Measurements from ENCODE around the gene MYH11. TPM values are rescaled to one million over a fixed set of nuclear protein-coding genes. Genes with fewer than 3 reads are reported as not detected.
A peak's percentile ranks its signal among the peaks of the same experiment; 100 is the strongest.
"Not testable (repeated sequence)": the region's sequence is repeated elsewhere in the genome, so short reads cannot be mapped to it uniquely, and the experiment has no call there.

Gene MYH11
- total and polyA plus RNA-seq, 4 experiments from 2014 or later = 0.26 to 1.9 TPM; not detected in 2

GRCh38 chr16:15735610-15736009 is 121.2 kb downstream of the MYH11 start:
- intact Hi-C loops (cut with micrococcal nuclease) = no loop called here
- ChIA-PET POLR2A (ENCODE audit: partially characterized antibody) (no interaction called here), CTCF (ENCODE audit: partially characterized antibody) (no interaction called here)
- no peak for DNase-seq
- H3K4me1 ChIP-seq (ENCODE audit: insufficient read depth, low read length) = no peaks in the 10 kb centered on the region
- peaks cover 0 to 5% (median 1%) of the 10 kb centered on the region in 4 donors for H3K4me1 Mint-ChIP-seq
- H3K9me3 Mint-ChIP-seq = peaks cover 0 to under 1% (median 0%) of the 10 kb centered on the region in 8 donors
- no peak overlapping the region for H3K27ac ChIP-seq (ENCODE audit: low read depth, low read length)
- H3K27ac Mint-ChIP-seq = peak overlapping the region in 2 of 7 donors; percentile 55 to 63
- no peaks in the 10 kb centered on the region for H3K27me3 ChIP-seq (ENCODE audit: insufficient read depth, low read length)
- peaks cover 29 to 48% of the 10 kb centered on the region in 2 donors for H3K36me3 Mint-ChIP-seq
- H3K36me3 ChIP-seq (ENCODE audit: insufficient read depth, low read length) = no peaks in the 10 kb centered on the region
- no peaks in the 10 kb centered on the region for H3K9me3 ChIP-seq (ENCODE audit: control insufficient read depth in 1 of 2, low read length in 2 of 2)
- H3K4me3 Mint-ChIP-seq = no peak overlapping the region
- no peaks in the 10 kb centered on the region for H3K27me3 Mint-ChIP-seq
- no peak overlapping the region for H3K4me3 ChIP-seq (ENCODE audit: low read length in 2 of 2)

DNA sequence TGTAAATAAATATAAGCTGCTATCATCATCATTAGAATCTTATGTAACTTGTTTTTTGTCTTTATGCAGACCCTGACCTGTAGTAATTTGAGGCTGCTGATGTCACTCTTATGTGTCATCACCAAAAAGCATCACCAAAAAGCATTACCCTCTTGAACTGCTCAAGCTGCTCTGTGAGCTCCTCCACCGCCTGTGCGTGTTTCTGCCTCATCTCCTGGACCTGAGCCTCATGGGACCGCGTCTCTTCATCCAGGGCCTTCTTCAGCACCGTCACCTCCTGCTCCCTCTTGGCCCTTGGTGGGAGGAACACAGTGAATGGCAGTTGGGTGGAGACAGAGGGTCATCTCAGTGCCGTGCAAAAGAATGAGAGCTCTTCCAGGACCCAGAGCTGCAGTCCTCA is 124.4 kb downstream of the MYH11 start:
- Histone ChIP-seq H3K9me3 (ENCODE audit: control insufficient read depth in 1 of 2, low read length in 2 of 2) (no peaks in the 10 kb centered on the region), H3K36me3 (ENCODE audit: insufficient read depth, low read length) (no peaks in the 10 kb centered on the region), H3K27me3 (ENCODE audit: insufficient read depth, low read length) (no peaks in the 10 kb centered on the region), H3K4me3 (ENCODE audit: low read length in 2 of 2) (no peak overlapping the region), H3K27ac (ENCODE audit: low read depth, low read length) (no peak overlapping the region), H3K4me1 (ENCODE audit: insufficient read depth, low read length) (no peaks in the 10 kb centered on the region)
- intact Hi-C loops (cut with micrococcal nuclease) = no loop called here
- Mint-ChIP-seq H3K27me3 (no peaks in the 10 kb centered on the region), H3K27ac (peak overlapping the region in 2 of 7 donors; percentile 32 to 35), H3K4me3 (no peak overlapping the region), H3K36me3 (peaks cover 19 to 32% of the 10 kb centered on the region in 2 donors), H3K4me1 (peaks cover 0 to 5% (median 1%) of the 10 kb centered on the region in 4 donors), H3K9me3 (no peaks in the 10 kb centered on the region)
- POLR2A ChIA-PET (ENCODE audit: partially characterized antibody) = no interaction called here
- DNase-seq = no peak
- CTCF ChIA-PET (ENCODE audit: partially characterized antibody) = interaction anchor here (1.4 kb wide), 1 partner anchor 23 kb away, joined by 5 read pairs; no protein-coding TSS in a partner anchor

DNA sequence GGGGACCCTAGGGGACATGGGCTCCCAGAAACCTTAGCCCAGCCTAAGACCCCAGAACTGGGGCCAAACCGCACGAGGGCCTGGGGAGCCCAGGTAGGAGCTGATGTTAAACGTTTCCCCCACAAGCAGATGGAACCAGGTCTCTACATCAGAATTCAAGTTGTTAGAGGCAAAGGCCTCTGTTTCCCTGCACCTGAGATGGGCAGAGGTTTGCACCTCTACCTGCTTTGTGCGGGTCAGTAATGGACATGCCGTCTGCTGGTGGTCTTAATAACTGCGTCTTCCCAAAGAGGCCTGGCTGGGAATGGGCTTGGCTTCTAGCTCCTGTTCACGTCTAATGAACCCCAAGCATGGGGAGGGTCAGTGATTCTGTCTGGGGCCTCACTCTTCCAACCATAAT is 127.7 kb downstream of the MYH11 start:
- H3K27ac ChIP-seq (ENCODE audit: low read depth, low read length) = no peak overlapping the region
- H3K4me3 ChIP-seq (ENCODE audit: low read length in 2 of 2) = no peak overlapping the region
- ChIA-PET POLR2A (ENCODE audit: partially characterized antibody) (no interaction called here), CTCF (ENCODE audit: partially characterized antibody) (no interaction called here)
- Mint-ChIP-seq H3K4me3 (no peak overlapping the region), H3K4me1 (peaks cover 0 to 3% (median 0%) of the 10 kb centered on the region in 4 donors), H3K27ac (peak overlapping the region in 2 of 7 donors; percentile 35 to 66), H3K36me3 (peaks cover 28 to 34% of the 10 kb centered on the region in 2 donors), H3K9me3 (no peaks in the 10 kb centered on the region), H3K27me3 (no peaks in the 10 kb centered on the region)
- no peaks in the 10 kb centered on the region for H3K27me3 ChIP-seq (ENCODE audit: insufficient read depth, low read length)
- no peaks in the 10 kb centered on the region for H3K9me3 ChIP-seq (ENCODE audit: control insufficient read depth in 1 of 2, low read length in 2 of 2)
- no peaks in the 10 kb centered on the region for H3K4me1 ChIP-seq (ENCODE audit: insufficient read depth, low read length)
- DNase-seq = no peak
- peaks cover 21% of the 10 kb centered on the region for H3K36me3 ChIP-seq (ENCODE audit: insufficient read depth, low read length)
- intact Hi-C loops (cut with micrococcal nuclease) = no loop called here

DNA sequence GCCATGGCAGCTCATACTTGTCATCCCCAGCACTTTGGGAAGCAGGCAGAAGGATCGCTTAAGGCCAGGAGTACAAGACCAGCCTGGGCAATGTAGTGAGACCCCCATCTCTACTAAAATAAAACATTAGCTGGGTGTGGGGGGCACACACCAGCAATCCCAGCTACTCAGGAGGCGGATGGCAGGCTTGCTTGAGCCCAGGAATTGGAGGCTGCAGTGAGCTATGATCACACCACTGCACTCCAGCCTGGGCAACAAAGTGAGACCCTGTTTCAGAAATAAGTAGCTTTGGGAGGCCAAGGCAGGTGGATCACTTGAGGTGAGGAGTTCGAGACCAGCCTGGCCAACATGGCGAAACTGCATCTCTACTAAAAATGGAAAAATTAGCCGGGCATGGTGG is 129.1 kb downstream of the MYH11 start:
- H3K4me3 ChIP-seq (ENCODE audit: low read length in 2 of 2); intact Hi-C loops (cut with micrococcal nuclease); H3K27ac Mint-ChIP-seq; H3K27me3 Mint-ChIP-seq; H3K27me3 ChIP-seq (ENCODE audit: insufficient read depth, low read length); H3K4me1 ChIP-seq (ENCODE audit: insufficient read depth, low read length); H3K4me1 Mint-ChIP-seq; H3K4me3 Mint-ChIP-seq; H3K9me3 Mint-ChIP-seq; DNase-seq; H3K27ac ChIP-seq (ENCODE audit: low read depth, low read length); H3K9me3 ChIP-seq (ENCODE audit: control insufficient read depth in 1 of 2, low read length in 2 of 2); POLR2A ChIA-PET (ENCODE audit: partially characterized antibody): not testable (repeated sequence)
- CTCF ChIA-PET (ENCODE audit: partially characterized antibody) = interaction anchor here (1.2 kb wide), 1 partner anchor 84 kb away, joined by 3 read pairs; no protein-coding TSS in a partner anchor
- peaks cover 29 to 34% of the 10 kb centered on the region in 2 donors for H3K36me3 Mint-ChIP-seq
- peaks cover 24% of the 10 kb centered on the region for H3K36me3 ChIP-seq (ENCODE audit: insufficient read depth, low read length)

DNA sequence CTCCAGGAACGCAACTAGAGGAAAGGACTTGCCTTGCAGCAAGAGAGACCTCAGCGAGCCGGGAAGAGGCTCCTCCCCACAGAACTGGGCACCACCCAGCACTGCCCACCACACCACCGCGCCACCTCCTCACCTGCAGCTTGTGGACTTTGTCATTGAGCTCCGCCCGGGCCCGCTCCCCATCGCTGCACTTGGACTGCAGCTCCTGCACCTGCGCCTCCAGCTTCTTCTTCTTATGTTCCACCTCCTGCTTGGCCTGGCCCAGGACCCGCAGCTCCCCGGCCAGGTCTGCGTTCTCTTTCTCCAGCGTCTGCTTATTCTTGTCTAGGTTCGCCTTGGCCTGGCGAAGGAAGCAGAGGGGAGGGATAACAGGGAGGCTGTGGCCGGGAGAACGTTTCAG is 130.1 kb downstream of the MYH11 start:
- Mint-ChIP-seq H3K9me3 (no peaks in the 10 kb centered on the region), H3K27ac (peak overlapping the region in 3 of 7 donors; percentile 42 to 91 (median 82)), H3K4me1 (peaks cover 0 to 3% (median 0%) of the 10 kb centered on the region in 4 donors), H3K27me3 (no peaks in the 10 kb centered on the region), H3K36me3 (peaks cover 29 to 38% of the 10 kb centered on the region in 2 donors), H3K4me3 (no peak overlapping the region)
- Histone ChIP-seq H3K9me3 (ENCODE audit: control insufficient read depth in 1 of 2, low read length in 2 of 2) (no peaks in the 10 kb centered on the region), H3K4me1 (ENCODE audit: insufficient read depth, low read length) (no peaks in the 10 kb centered on the region), H3K36me3 (ENCODE audit: insufficient read depth, low read length) (peaks cover 27% of the 10 kb centered on the region), H3K27ac (ENCODE audit: low read depth, low read length) (no peak overlapping the region), H3K27me3 (ENCODE audit: insufficient read depth, low read length) (no peaks in the 10 kb centered on the region), H3K4me3 (ENCODE audit: low read length in 2 of 2) (no peak overlapping the region)
- ChIA-PET CTCF (ENCODE audit: partially characterized antibody) (interaction anchor here (1.2 kb wide), 1 partner anchor 83 kb away, joined by 3 read pairs; no protein-coding TSS in a partner anchor), POLR2A (ENCODE audit: partially characterized antibody) (no interaction called here)
- DNase-seq = no peak
- intact Hi-C loops (cut with micrococcal nuclease) = no loop called here

DNA sequence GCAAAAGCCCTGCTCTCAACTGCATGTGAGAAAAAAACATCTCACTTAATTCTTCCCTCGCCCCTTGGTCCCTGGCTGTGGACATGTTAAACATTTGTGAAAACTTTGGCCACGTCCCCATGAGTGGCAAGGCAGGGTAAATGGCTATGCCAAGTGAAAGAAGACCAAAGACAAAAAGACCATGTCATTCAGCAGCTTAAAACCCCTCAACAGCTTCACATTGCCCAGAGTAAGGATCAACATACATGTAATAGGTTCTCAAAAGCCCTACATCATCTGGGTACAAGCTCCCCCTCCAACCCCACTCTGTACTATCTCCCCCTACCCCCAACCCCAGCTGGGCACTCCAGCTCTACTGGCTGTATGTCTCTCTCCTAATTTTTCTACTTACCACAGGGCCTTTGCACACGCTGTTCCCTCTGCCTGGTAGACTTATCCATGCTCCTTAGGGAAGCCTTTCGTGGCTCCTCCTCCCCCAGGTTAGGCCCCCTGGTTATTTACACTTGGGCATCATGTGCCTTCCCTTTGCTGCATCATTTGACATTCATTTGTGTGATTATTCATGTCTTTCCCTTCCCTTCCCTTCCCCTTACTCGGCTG is 131.1 kb downstream of the MYH11 start:
- peaks cover 27% of the 10 kb centered on the region for H3K36me3 ChIP-seq (ENCODE audit: insufficient read depth, low read length)
- no peaks in the 10 kb centered on the region for H3K9me3 ChIP-seq (ENCODE audit: control insufficient read depth in 1 of 2, low read length in 2 of 2)
- H3K4me3 ChIP-seq (ENCODE audit: low read length in 2 of 2) = no peak overlapping the region
- H3K27me3 Mint-ChIP-seq = no peaks in the 10 kb centered on the region
- H3K36me3 Mint-ChIP-seq = peaks cover 32 to 48% of the 10 kb centered on the region in 2 donors
- no peak overlapping the region for H3K27ac ChIP-seq (ENCODE audit: low read depth, low read length)
- ChIA-PET CTCF (ENCODE audit: partially characterized antibody) (no interaction called here), POLR2A (ENCODE audit: partially characterized antibody) (interaction anchor here (0.6 kb wide), 1 partner anchor 1732 kb away, joined by 3 read pairs; no protein-coding TSS in a partner anchor)
- no peaks in the 10 kb centered on the region for H3K4me1 ChIP-seq (ENCODE audit: insufficient read depth, low read length)
- H3K4me3 Mint-ChIP-seq = no peak overlapping the region
- intact Hi-C loops (cut with micrococcal nuclease) = no loop called here
- no peak for DNase-seq
- H3K4me1 Mint-ChIP-seq = peaks cover 0 to 2% (median 0%) of the 10 kb centered on the region in 4 donors
- peak overlapping the region in 3 of 7 donors; percentile 26 to 86 (median 57) for H3K27ac Mint-ChIP-seq
- no peaks in the 10 kb centered on the region for H3K9me3 Mint-ChIP-seq
- H3K27me3 ChIP-seq (ENCODE audit: insufficient read depth, low read length) = no peaks in the 10 kb centered on the region

DNA sequence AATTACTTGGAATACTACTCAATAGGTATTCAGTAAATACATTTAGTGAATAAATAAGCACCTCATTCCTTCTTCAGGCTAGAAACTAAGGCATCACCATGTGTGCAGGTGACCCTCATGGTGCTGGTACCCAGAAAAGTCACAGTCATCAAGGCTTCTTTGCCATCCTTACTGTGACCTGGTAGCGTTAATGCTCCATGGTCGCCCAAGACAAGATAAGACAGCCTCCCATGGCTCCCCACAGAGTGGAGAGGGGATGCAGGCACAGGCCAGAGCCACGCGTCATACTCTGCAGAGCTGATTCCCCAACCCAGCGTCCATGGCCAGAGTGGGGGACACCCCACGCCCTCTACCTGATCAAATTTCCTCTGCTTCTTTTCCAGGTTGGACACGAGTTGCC is 133.0 kb downstream of the MYH11 start:
- H3K36me3 ChIP-seq (ENCODE audit: insufficient read depth, low read length) = peaks cover 27% of the 10 kb centered on the region
- Mint-ChIP-seq H3K4me1 (peaks cover 0 to 4% (median 0%) of the 10 kb centered on the region in 4 donors), H3K27ac (no peak overlapping the region), H3K4me3 (no peak overlapping the region), H3K27me3 (no peaks in the 10 kb centered on the region), H3K36me3 (peaks cover 33 to 60% of the 10 kb centered on the region in 2 donors), H3K9me3 (no peaks in the 10 kb centered on the region)
- no peaks in the 10 kb centered on the region for H3K4me1 ChIP-seq (ENCODE audit: insufficient read depth, low read length)
- ChIA-PET CTCF (ENCODE audit: partially characterized antibody) (no interaction called here), POLR2A (ENCODE audit: partially characterized antibody) (no interaction called here)
- no peaks in the 10 kb centered on the region for H3K27me3 ChIP-seq (ENCODE audit: insufficient read depth, low read length)
- no peaks in the 10 kb centered on the region for H3K9me3 ChIP-seq (ENCODE audit: control insufficient read depth in 1 of 2, low read length in 2 of 2)
- intact Hi-C loops (cut with micrococcal nuclease) = no loop called here
- DNase-seq = no peak
- H3K27ac ChIP-seq (ENCODE audit: low read depth, low read length) = no peak overlapping the region
- no peak overlapping the region for H3K4me3 ChIP-seq (ENCODE audit: low read length in 2 of 2)

All from CD4-positive, alpha-beta memory T cell (primary cell).